ENCODE results near the gene ZNF319.

ZNF319 gene

GRCh38 chr16:58043571-58044155, 43.2 kb upstream of the ZNF319 start:
- no peaks in the 10 kb centered on the region for H3K36me3 ChIP-seq (ENCODE audit: insufficient read depth)
- H3K27ac ChIP-seq = no peak overlapping the region
- no peaks in the 10 kb centered on the region for H3K4me1 ChIP-seq (ENCODE audit: low read depth, poor library complexity, severe bottlenecking)
- no peaks in the 10 kb centered on the region for H3K79me2 ChIP-seq (ENCODE audit: insufficient read depth, low read depth)
- no peak overlapping the region for H3K4me2 ChIP-seq
- H2AFZ ChIP-seq (ENCODE audit: low read depth) = no peak overlapping the region
- no peaks in the 10 kb centered on the region for H3K27me3 ChIP-seq (ENCODE audit: insufficient read depth, low read depth)
- H4K20me1 ChIP-seq (ENCODE audit: insufficient read depth) = no peaks in the 10 kb centered on the region
- no peak for TF ChIP-seq CTCF (conservative IDR thresholded peaks at IDR 0.05; ENCODE audit: low read depth, low read length)
- H3K9ac ChIP-seq = no peak overlapping the region
- H3K4me3 ChIP-seq (IDR thresholded peaks at IDR 0.05; ENCODE audit: insufficient read depth, low read depth, low read length) = no peak overlapping the region

- H3K27ac ChIP-seq = no peak overlapping the region
- no peak overlapping the region for H3K4me2 ChIP-seq
- H3K4me1 ChIP-seq (ENCODE audit: low read depth, poor library complexity, severe bottlenecking) = no peaks in the 10 kb centered on the region
- no peak overlapping the region for H3K4me3 ChIP-seq (IDR thresholded peaks at IDR 0.05; ENCODE audit: insufficient read depth, low read depth, low read length)
- H3K27me3 ChIP-seq (ENCODE audit: insufficient read depth, low read depth) = no peaks in the 10 kb centered on the region
- no peaks in the 10 kb centered on the region for H4K20me1 ChIP-seq (ENCODE audit: insufficient read depth)
- H2AFZ ChIP-seq (ENCODE audit: low read depth) = no peak overlapping the region
- TF ChIP-seq CTCF (conservative IDR thresholded peaks at IDR 0.05; ENCODE audit: low read depth, low read length) = no peak
- H3K79me2 ChIP-seq (ENCODE audit: insufficient read depth, low read depth) = no peaks in the 10 kb centered on the region
- H3K36me3 ChIP-seq (ENCODE audit: insufficient read depth) = no peaks in the 10 kb centered on the region
- H3K9ac ChIP-seq = no peak overlapping the region
Measured at GRCh38 chr16:58042886-58043515, 42.5 kb upstream of the ZNF319 start.

- no peak overlapping the region for H3K27ac ChIP-seq
- H3K4me3 ChIP-seq (IDR thresholded peaks at IDR 0.05; ENCODE audit: insufficient read depth, low read depth, low read length) = no peak overlapping the region
- TF ChIP-seq CTCF (conservative IDR thresholded peaks at IDR 0.05; ENCODE audit: low read depth, low read length) = no peak
- H3K9ac ChIP-seq = no peak overlapping the region
- H3K4me2 ChIP-seq = no peak overlapping the region
- H3K79me2 ChIP-seq (ENCODE audit: insufficient read depth, low read depth) = no peaks in the 10 kb centered on the region
- H3K36me3 ChIP-seq (ENCODE audit: insufficient read depth) = no peaks in the 10 kb centered on the region
- H4K20me1 ChIP-seq (ENCODE audit: insufficient read depth) = no peaks in the 10 kb centered on the region
- no peaks in the 10 kb centered on the region for H3K4me1 ChIP-seq (ENCODE audit: low read depth, poor library complexity, severe bottlenecking)
- H2AFZ ChIP-seq (ENCODE audit: low read depth) = no peak overlapping the region
- H3K27me3 ChIP-seq (ENCODE audit: insufficient read depth, low read depth) = no peaks in the 10 kb centered on the region
Measured at GRCh38 chr16:58042001-58042885, 41.8 kb upstream of the ZNF319 start.

GRCh38 chr16:58041628-58041955, 41.1 kb upstream of the ZNF319 start:
- H3K27me3 ChIP-seq (ENCODE audit: insufficient read depth, low read depth) = no peaks in the 10 kb centered on the region
- H3K4me2 ChIP-seq = no peak overlapping the region
- TF ChIP-seq CTCF (conservative IDR thresholded peaks at IDR 0.05; ENCODE audit: low read depth, low read length) = no peak
- no peaks in the 10 kb centered on the region for H4K20me1 ChIP-seq (ENCODE audit: insufficient read depth)
- H3K4me3 ChIP-seq (IDR thresholded peaks at IDR 0.05; ENCODE audit: insufficient read depth, low read depth, low read length) = no peak overlapping the region
- H3K36me3 ChIP-seq (ENCODE audit: insufficient read depth) = no peaks in the 10 kb centered on the region
- H3K4me1 ChIP-seq (ENCODE audit: low read depth, poor library complexity, severe bottlenecking) = no peaks in the 10 kb centered on the region
- H3K9ac ChIP-seq = no peak overlapping the region
- no peak overlapping the region for H3K27ac ChIP-seq
- no peaks in the 10 kb centered on the region for H3K79me2 ChIP-seq (ENCODE audit: insufficient read depth, low read depth)
- H2AFZ ChIP-seq (ENCODE audit: low read depth) = no peak overlapping the region
